PC-9 (cell line): ENCODE results near the gene ZBTB25. TPM values are rescaled to one million over a fixed set of nuclear protein-coding genes. Genes with fewer than 3 reads are reported as not detected.

Experiments
- BruUV-seq: library from RNA; stranded (reverse); fragments of 400-500 nt; replicated peaks from 2 replicates; lab custom pipeline; 2021; lab: Mats Ljungman, UMichigan
- CTCF ChIA-PET: fragments of 300-600 bp; sonication (Branson Sonifier 250); formaldehyde crosslinking; loops from one replicate; lab custom pipeline; 2022; ENCODE audit warnings: antibody characterized with exemption; lab: Charles Lee
- POLR2A ChIA-PET: fragments of 300-600 bp; sonication (Branson Sonifier 250); formaldehyde crosslinking; loops from one replicate; lab custom pipeline; 2022; ENCODE audit warnings: antibody characterized with exemption; ENCODE audit not compliant: unreplicated experiment; lab: Charles Lee
- DNase-seq, 2 experiments: peaks; one replicate each; pipeline versions ENCODE4 v3.0.0 to v3.0.0-alpha.2; 2015 to 2022; ENCODE audit warnings: mixed read lengths in 1 of 2
- H2AFZ ChIP-seq: fragments of 200-600 bp; sonication (generic); 2 replicates; pipeline ENCODE4 v1.8.1; 2017; ENCODE audit warnings: antibody characterized with exemption
- H3F3A ChIP-seq: fragments of 200-600 bp; sonication (generic); 2 replicates; pipeline ENCODE4 v1.8.1; 2017; ENCODE audit warnings: antibody characterized with exemption, mild to moderate bottlenecking, low read depth; ENCODE audit not compliant: insufficient read depth
- H3K27ac ChIP-seq: fragments of 200-600 bp; sonication (generic); 2 replicates; pipeline ENCODE4 v1.6.1; 2016; ENCODE audit warnings: mixed run types
- H3K27me3 ChIP-seq: fragments of 200-600 bp; sonication (generic); 2 replicates; pipeline ENCODE4 v1.6.1; 2016; ENCODE audit warnings: low read depth, mixed run types; ENCODE audit not compliant: insufficient read depth
- H3K36me3 ChIP-seq: fragments of 200-600 bp; sonication (generic); 2 replicates; pipeline ENCODE4 v1.6.1; 2016; ENCODE audit warnings: low read depth, mixed run types
- H3K4me1 ChIP-seq: fragments of 200-600 bp; sonication (generic); replicated peaks from 2 replicates; pipeline ENCODE4 v1.6.1; 2016; ENCODE audit warnings: mixed run types; ENCODE audit not compliant: insufficient read depth
- H3K4me2 ChIP-seq: fragments of 200-600 bp; sonication (generic); 2 replicates; pipeline ENCODE4 v1.6.1; 2017; ENCODE audit warnings: mixed run types
- H3K4me3 ChIP-seq: fragments of 200-600 bp; sonication (generic); 2 replicates; pipeline ENCODE4 v1.6.1; 2016; ENCODE audit warnings: mixed run types
- H3K79me2 ChIP-seq: fragments of 200-600 bp; sonication (generic); 2 replicates; pipeline ENCODE4 v1.6.1; 2017; ENCODE audit warnings: low read depth, mixed run types
- H3K9me2 ChIP-seq: fragments of 200-600 bp; sonication (generic); 2 replicates; pipeline ENCODE4 v1.8.1; 2017; ENCODE audit warnings: mild to moderate bottlenecking; ENCODE audit not compliant: insufficient read depth
- H3K9me3 ChIP-seq: fragments of 200-600 bp; sonication (generic); 2 replicates; pipeline ENCODE4 v1.8.1; 2016; ENCODE audit warnings: low read depth; ENCODE audit not compliant: insufficient read depth
- H4K20me1 ChIP-seq: fragments of 200-600 bp; sonication (generic); 2 replicates; pipeline ENCODE4 v1.8.1; 2017; ENCODE audit not compliant: insufficient read depth
- EZH2 ChIP-seq: fragments of 200-600 bp; sonication (generic); IDR thresholded peaks from 2 replicates; pipeline ENCODE4 v1.8.0; 2017; ENCODE audit warnings: antibody characterized with exemption, low read depth
- intact Hi-C: fragments of 100-400 bp; cut with micrococcal nuclease; formaldehyde crosslinking; loops from one replicate; pipeline ENCODE4 v1.10.0; 2022; ENCODE audit not compliant: unreplicated experiment
- total RNA-seq: library from RNA; stranded (reverse); gene quantifications from 2 replicates; pipeline ENCODE4 v1.2.3, GENCODE V29; 2021
- TF ChIP-seq, protein P1 (sequence below): fragments of 200-600 bp; sonication (generic); conservative IDR thresholded peaks from 2 replicates; pipeline ENCODE4 v1.6.1; 2017; ENCODE audit warnings: mixed run types, antibody characterized with exemption, mild to moderate bottlenecking, moderate library complexity

ZBTB25 gene
- total RNA-seq, 1 experiment from 2014 or later = 22.9 TPM

DNA sequence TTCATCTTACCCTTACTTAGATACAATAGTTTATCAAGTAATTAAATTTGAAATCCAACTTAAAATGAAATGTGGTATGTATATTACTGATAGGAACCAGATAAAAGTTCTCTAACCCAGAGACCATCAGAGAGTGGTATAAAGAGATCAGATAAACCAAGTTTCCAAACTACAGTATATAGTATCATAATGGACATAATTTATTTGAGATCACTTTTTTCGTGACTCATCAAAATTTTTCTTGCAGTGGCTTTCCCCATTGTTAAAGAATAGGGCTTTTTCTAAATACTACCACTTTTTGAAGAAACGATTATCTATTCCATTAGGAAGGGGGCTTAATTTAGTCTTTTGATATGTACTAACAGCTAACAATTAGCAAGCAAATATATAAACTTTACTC is 21.7 kb upstream of the ZBTB25 start:
- no peak overlapping the region for H3K4me2 ChIP-seq
- H3K27me3 ChIP-seq = no peaks in the 10 kb centered on the region
- H3K79me2 ChIP-seq = peaks cover 12% of the 10 kb centered on the region
- BruUV-seq = no TSS peak
- H3F3A ChIP-seq = peaks cover 18% of the 10 kb centered on the region
- H3K9me2 ChIP-seq = no peaks in the 10 kb centered on the region
- H2AFZ ChIP-seq = no peak overlapping the region
- H3K27ac ChIP-seq = 0 out of 2 replicates have a peak overlapping the region, but pooled peaks have one; percentile 4
- POLR2A ChIA-PET = no interaction called here
- no peaks in the 10 kb centered on the region; the same call in 1 of the 2 replicates for H3K9me3 ChIP-seq
- CTCF ChIA-PET = no interaction called here
- peaks cover 6% of the 10 kb centered on the region for H3K4me1 ChIP-seq
- DNase-seq = no peak
- intact Hi-C loops = no loop called here
- peaks cover 16% of the 10 kb centered on the region; the same call in 1 of the 2 replicates for H4K20me1 ChIP-seq
- H3K4me3 ChIP-seq = no peak overlapping the region
- no peak for TF ChIP-seq EZH2
- TF ChIP-seq, protein P1, sequence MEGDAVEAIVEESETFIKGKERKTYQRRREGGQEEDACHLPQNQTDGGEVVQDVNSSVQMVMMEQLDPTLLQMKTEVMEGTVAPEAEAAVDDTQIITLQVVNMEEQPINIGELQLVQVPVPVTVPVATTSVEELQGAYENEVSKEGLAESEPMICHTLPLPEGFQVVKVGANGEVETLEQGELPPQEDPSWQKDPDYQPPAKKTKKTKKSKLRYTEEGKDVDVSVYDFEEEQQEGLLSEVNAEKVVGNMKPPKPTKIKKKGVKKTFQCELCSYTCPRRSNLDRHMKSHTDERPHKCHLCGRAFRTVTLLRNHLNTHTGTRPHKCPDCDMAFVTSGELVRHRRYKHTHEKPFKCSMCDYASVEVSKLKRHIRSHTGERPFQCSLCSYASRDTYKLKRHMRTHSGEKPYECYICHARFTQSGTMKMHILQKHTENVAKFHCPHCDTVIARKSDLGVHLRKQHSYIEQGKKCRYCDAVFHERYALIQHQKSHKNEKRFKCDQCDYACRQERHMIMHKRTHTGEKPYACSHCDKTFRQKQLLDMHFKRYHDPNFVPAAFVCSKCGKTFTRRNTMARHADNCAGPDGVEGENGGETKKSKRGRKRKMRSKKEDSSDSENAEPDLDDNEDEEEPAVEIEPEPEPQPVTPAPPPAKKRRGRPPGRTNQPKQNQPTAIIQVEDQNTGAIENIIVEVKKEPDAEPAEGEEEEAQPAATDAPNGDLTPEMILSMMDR = no peak
- peaks cover 35% of the 10 kb centered on the region for H3K36me3 ChIP-seq

DNA sequence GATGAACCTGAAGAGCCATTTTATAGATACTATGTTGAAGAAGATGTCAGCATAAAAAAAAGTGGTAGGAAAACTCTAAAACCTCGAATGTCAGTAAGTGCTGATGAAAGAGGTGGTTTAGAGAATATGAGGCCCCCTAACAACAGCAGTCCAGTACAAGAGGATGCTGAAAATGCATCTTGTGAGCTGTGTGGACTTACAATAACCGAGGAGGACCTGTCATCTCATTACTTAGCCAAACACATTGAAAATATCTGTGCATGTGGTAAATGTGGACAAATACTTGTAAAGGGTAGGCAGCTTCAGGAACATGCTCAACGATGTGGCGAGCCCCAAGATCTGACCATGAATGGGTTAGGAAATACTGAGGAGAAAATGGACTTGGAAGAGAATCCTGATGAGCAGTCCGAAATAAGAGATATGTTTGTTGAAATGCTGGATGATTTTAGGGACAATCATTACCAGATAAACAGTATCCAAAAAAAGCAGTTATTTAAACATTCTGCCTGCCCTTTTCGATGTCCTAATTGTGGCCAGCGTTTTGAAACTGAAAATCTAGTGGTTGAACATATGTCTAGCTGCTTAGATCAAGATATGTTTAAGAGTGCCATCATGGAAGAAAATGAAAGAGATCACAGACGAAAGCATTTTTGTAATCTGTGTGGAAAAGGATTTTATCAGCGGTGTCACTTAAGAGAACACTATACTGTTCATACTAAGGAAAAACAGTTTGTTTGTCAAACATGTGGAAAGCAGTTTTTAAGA is 19.1 kb upstream of the ZBTB25 start:
- no peaks in the 10 kb centered on the region for H3K9me2 ChIP-seq
- no peak for DNase-seq
- H3K79me2 ChIP-seq = peaks cover 35% of the 10 kb centered on the region
- intact Hi-C loops = no loop called here
- H3K4me3 ChIP-seq = no peak overlapping the region
- no peak overlapping the region for H2AFZ ChIP-seq
- TSS peak; percentile 11 for BruUV-seq
- H4K20me1 ChIP-seq = peaks cover 20% of the 10 kb centered on the region; the same call in 1 of the 2 replicates
- H3K4me2 ChIP-seq = no peak overlapping the region
- no peak overlapping the region for H3K27ac ChIP-seq
- ChIA-PET POLR2A (no interaction called here), CTCF (interaction anchor here (0.5 to 0.6 kb wide), 2 partner anchors 16 to 141 kb away, joined by 3 to 6 read pairs; no protein-coding TSS in a partner anchor)
- peaks cover 29% of the 10 kb centered on the region for H3F3A ChIP-seq
- H3K36me3 ChIP-seq = peaks cover 35% of the 10 kb centered on the region
- peaks cover 12% of the 10 kb centered on the region for H3K4me1 ChIP-seq
- TF ChIP-seq, protein P1 = no peak
- no peak for TF ChIP-seq EZH2
- no peaks in the 10 kb centered on the region for H3K27me3 ChIP-seq
- H3K9me3 ChIP-seq = no peaks in the 10 kb centered on the region; the same call in 1 of the 2 replicates

DNA sequence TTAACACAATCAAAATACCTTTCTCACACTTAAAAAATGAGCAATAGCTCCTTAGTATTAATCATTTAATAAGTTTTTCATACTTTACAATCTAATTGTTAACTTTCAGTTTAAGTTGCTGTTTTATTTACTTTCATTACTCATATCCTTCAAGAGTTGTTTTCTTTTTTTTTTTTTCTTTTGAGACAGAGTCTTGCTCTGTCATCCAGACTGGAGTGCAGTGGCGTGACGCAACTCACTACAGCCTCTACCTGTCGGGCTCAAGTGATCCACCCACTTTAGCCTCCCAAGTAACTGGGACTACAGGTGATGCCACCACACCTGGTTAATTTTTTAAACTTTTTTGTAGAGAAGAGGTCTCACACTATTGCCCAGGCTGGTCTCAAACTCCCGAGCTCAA is 17.1 kb upstream of the ZBTB25 start:
- Histone ChIP-seq H3K9me2 (no peaks in the 10 kb centered on the region), H3K36me3 (peaks cover 35% of the 10 kb centered on the region), H3F3A (peaks cover 22% of the 10 kb centered on the region), H3K79me2 (peaks cover 54% of the 10 kb centered on the region), H3K9me3 (no peaks in the 10 kb centered on the region; the same call in 1 of the 2 replicates), H2AFZ (no peak overlapping the region), H3K4me2 (peak overlapping the region; percentile 47), H3K4me1 (peaks cover 12% of the 10 kb centered on the region), H3K27me3 (no peaks in the 10 kb centered on the region), H4K20me1 (peaks cover 33% of the 10 kb centered on the region), H3K27ac (peak overlapping the region; percentile 55), H3K4me3 (no peak overlapping the region)
- no TSS peak for BruUV-seq
- DNase-seq = peak in 1 of 2 experiments; percentile 72
- intact Hi-C loops = no loop called here
- POLR2A ChIA-PET = interaction anchor here (0.6 kb wide), 1 partner anchor 261 kb away, joined by 6 read pairs; no protein-coding TSS in a partner anchor
- TF ChIP-seq, protein P1 = no peak
- no peak for TF ChIP-seq EZH2
- CTCF ChIA-PET = no interaction called here
